ENCODE data around the gene ROBO2. TPM values are rescaled to one million over a fixed set of nuclear protein-coding genes. Genes with fewer than 3 reads are reported as not detected.

The ROBO2 gene
- total RNA-seq, 1 experiment from 2014 or later, result 4.4 TPM

DNA sequence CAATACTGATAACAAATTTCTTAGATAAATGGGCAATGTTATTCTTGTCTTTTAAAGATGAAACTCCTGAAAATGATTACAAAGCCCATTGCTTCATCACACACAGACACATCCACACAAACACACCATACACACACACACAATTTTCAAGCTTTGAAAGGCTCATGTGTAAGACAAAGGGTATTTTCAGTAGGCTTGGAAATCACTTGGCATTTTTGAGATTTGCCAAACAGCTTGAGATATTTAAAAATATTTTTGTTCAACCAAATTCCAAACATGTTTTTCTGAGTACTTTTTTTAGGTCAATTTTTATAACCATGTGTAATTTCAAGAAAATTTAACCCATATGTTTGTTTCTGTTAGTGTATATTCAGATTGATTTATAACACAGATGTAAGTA lies 283.7 kb downstream of the ROBO2 start:
- no peaks in the 10 kb centered on the region; the same call in 1 of the 2 replicates for H3K27me3 ChIP-seq (ENCODE audit: control insufficient read depth, insufficient read depth, low read length)
- no peaks in the 10 kb centered on the region for H3K36me3 ChIP-seq (replicated peaks; ENCODE audit: control insufficient read depth, insufficient read depth, low read length)
- no peak overlapping the region for H3K4me3 ChIP-seq (ENCODE audit: insufficient read depth, low read depth, low read length)
- no peak for DNase-seq

DNA sequence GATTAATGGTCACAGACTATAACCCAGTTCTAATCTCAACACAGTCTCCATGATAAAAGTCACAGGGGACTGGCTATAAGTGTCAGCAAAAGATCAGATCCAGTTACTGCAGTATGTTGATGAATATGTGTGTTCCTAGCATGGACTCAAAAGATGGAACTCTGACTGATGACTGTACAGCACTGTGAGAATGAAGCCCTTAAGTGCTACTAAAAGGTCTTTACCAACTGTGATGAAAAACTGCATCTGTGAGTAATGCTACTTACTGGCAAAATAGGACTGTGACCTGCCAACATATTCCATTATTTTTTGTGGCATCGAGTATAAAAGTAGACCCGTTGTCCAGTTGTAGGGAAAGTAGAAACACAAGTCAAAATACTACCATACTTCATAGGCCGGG lies 284.2 kb downstream of the ROBO2 start:
- no peak for DNase-seq
- no peaks in the 10 kb centered on the region for H3K36me3 ChIP-seq (replicated peaks; ENCODE audit: control insufficient read depth, insufficient read depth, low read length)
- H3K27me3 ChIP-seq (ENCODE audit: control insufficient read depth, insufficient read depth, low read length), result no peaks in the 10 kb centered on the region; the same call in 1 of the 2 replicates

DNA sequence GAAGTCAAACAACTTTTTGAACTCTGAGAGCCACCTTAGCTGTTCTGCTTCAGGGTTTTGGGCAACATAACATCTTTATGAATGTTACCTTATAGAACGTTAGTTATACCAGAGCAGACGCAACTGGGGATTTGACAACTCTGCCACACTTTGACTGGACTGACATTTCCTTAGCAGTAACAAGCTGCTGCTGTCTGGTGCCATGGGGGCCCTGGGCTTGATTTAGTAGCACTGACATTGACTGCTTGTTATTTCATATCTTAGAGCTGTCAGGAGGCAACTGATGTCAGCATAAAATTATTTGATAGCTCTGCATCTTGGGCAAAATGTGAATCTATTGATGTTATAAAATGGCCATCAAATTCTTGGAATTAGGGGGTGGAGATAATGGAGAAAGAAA lies 285.4 kb downstream of the ROBO2 start:
- no peak for DNase-seq
- H3K27me3 ChIP-seq (ENCODE audit: control insufficient read depth, insufficient read depth, low read length), result no peaks in the 10 kb centered on the region; the same call in 1 of the 2 replicates
- no peaks in the 10 kb centered on the region for H3K36me3 ChIP-seq (replicated peaks; ENCODE audit: control insufficient read depth, insufficient read depth, low read length)
- no peak overlapping the region for H3K4me3 ChIP-seq (ENCODE audit: insufficient read depth, low read depth, low read length)

More for the DNA sequence above, 284.2 kb downstream of the ROBO2 start:
- H3K4me3 ChIP-seq (ENCODE audit: insufficient read depth, low read depth, low read length), result no peak overlapping the region

DNA sequence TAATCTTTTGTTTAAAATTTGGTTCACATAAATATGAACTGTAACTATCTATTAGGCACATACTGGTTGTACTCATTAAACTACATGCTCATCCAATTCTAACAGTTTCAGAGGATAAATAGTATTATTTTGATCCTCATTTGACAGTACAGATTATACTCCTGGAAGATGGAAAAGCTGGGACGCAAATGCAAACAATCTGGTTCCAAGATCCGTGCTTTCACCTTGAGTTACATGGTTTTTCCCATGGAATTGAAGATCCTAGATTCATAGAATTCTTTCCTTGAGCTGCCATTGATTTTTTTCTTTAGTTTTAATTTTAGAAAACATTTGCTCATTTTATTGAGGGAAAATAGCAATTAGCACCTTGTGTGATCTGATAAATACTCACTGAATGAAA lies 285.8 kb downstream of the ROBO2 start:
- DNase-seq, result no peak
- Histone ChIP-seq H3K36me3 (replicated peaks; ENCODE audit: control insufficient read depth, insufficient read depth, low read length) (no peaks in the 10 kb centered on the region), H3K4me3 (ENCODE audit: insufficient read depth, low read depth, low read length) (no peak overlapping the region), H3K27me3 (ENCODE audit: control insufficient read depth, insufficient read depth, low read length) (no peaks in the 10 kb centered on the region; the same call in 1 of the 2 replicates)

DNA sequence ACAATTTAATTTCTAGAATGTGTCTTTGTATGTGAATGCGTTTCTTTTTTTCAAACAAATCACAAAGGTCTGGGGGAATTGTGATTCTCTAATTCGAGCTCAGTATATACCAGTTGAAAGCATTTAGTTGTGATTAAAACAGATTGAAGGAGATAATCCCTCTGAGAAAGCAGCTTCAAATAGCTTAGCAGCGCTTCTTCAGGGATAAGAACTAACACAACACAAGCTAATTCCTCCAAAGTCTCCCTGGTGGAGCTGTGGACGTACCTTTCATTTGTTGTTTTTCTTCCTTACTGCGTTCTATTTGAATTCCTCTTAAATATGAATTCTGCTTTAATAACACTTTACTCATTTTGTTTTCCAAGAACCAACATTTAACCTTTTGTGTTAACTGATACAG lies 286.7 kb downstream of the ROBO2 start:
- Histone ChIP-seq H3K27me3 (ENCODE audit: control insufficient read depth, insufficient read depth, low read length) (no peaks in the 10 kb centered on the region; the same call in 1 of the 2 replicates), H3K4me3 (ENCODE audit: insufficient read depth, low read depth, low read length) (no peak overlapping the region), H3K36me3 (replicated peaks; ENCODE audit: control insufficient read depth, insufficient read depth, low read length) (no peaks in the 10 kb centered on the region)
- no peak for DNase-seq

DNA sequence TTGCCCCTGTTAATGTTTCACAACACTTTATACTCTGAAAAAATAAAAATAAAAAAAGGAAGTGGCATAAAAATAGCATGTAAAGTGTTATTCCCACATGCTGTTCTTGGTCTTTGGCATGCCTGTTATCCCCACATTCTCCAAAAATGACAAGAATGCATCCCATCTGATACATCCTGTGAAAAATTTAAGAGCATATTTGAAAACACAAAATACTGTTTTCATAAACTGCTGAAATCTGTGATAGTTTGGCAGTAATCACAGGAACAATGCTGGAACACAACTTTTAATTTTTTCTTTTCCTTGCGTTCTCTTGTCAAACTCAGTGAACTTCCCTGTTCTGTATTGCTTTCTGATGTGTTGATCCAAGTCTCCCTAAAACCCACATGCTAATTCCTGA lies 288.8 kb downstream of the ROBO2 start:
- H3K27me3 ChIP-seq (ENCODE audit: control insufficient read depth, insufficient read depth, low read length), result no peaks in the 10 kb centered on the region; the same call in 1 of the 2 replicates
- H3K4me3 ChIP-seq (ENCODE audit: insufficient read depth, low read depth, low read length), result no peak overlapping the region
- DNase-seq, result no peak
- no peaks in the 10 kb centered on the region for H3K36me3 ChIP-seq (replicated peaks; ENCODE audit: control insufficient read depth, insufficient read depth, low read length)

DNA sequence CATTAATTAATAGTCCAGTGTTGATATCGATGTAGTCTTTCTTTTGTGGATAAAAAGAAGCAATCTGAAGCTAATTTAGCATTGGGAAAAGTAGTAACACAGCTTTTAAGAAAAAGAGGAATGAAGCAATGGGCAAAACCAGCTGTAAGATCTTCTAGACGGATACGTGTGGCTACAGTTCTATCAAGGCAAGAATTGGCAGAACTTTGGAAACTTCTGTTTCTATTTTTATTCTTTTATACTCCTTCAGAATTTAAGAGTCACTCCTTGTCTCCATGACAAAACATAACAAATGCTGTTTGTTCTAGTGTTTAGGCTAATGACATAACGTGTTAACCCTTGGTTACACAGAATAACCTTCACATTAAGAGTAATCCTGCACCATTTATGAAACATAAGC lies 289.2 kb downstream of the ROBO2 start:
- no peak for DNase-seq
- no peaks in the 10 kb centered on the region for H3K27me3 ChIP-seq (ENCODE audit: control insufficient read depth, insufficient read depth, low read length)
- H3K4me3 ChIP-seq (ENCODE audit: insufficient read depth, low read depth, low read length), result no peak overlapping the region
- H3K36me3 ChIP-seq (replicated peaks; ENCODE audit: control insufficient read depth, insufficient read depth, low read length), result no peaks in the 10 kb centered on the region

DNA sequence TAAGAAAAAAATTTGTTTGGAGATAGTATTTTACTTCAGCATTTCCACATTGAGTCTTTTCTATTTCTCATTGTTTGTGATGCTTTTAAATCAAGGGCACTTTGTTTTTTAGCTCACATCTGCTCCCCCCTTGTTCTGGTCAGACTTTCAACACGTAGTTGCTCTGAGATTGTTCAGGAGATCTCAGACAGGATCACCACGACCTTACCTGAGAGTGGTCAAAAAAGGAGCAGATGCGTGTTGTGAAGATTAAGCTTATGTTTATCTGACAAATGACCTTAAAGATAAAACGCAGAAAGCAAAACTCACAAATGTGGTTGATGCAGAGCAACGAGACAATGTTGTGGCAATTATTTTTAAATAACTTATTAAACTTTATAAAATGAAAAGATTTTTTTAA lies 298.3 kb downstream of the ROBO2 start:
- Histone ChIP-seq H3K4me3 (ENCODE audit: insufficient read depth, low read depth, low read length) (no peak overlapping the region), H3K27me3 (ENCODE audit: control insufficient read depth, insufficient read depth, low read length) (no peaks in the 10 kb centered on the region), H3K36me3 (replicated peaks; ENCODE audit: control insufficient read depth, insufficient read depth, low read length) (no peaks in the 10 kb centered on the region)
- no peak for DNase-seq

DNA sequence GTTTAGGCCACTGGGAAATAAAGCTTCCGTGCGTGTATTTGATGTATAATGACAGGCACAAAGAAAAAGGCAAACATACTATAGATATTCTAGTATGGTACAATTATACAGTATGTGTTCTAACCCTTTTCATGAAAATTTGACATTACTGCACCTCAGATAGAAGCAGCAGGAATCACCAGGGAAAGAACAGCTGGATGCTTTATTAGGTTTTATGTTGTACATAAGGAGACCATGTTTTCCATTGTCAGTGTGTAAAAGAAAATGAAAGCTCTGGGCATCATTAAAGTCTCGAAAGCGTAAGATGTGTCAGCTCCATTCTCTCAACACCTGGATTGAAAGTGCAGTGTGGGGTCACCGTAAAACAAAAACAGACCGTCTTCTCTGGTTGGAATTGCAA lies 302.1 kb downstream of the ROBO2 start:
- DNase-seq, result no peak
- H3K4me3 ChIP-seq (ENCODE audit: insufficient read depth, low read depth, low read length), result no peak overlapping the region
- no peaks in the 10 kb centered on the region for H3K36me3 ChIP-seq (replicated peaks; ENCODE audit: control insufficient read depth, insufficient read depth, low read length)
- H3K27me3 ChIP-seq (ENCODE audit: control insufficient read depth, insufficient read depth, low read length), result no peaks in the 10 kb centered on the region

DNA sequence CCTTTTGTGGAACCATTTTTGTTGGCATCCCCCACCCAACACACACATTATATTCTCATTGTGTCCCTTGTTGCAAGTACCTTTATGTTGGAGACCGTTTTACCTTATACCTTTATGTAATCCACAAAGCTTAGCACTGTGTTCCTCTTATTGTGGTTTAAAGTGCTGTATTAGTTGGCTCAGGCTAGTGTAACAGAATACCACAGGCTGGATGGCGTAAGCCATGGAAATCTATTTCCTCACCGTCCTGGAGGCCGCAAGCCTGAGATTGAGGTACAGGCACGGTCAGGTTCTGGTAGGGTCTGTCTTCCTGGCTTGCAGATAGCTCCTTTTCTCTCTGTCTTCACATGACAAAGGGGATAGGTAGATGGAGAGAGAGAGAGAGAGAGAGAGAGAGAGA lies 302.8 kb downstream of the ROBO2 start:
- Histone ChIP-seq H3K4me3 (ENCODE audit: insufficient read depth, low read depth, low read length) (no peak overlapping the region), H3K27me3 (ENCODE audit: control insufficient read depth, insufficient read depth, low read length) (no peaks in the 10 kb centered on the region), H3K36me3 (replicated peaks; ENCODE audit: control insufficient read depth, insufficient read depth, low read length) (no peaks in the 10 kb centered on the region)
- DNase-seq, result no peak

DNA sequence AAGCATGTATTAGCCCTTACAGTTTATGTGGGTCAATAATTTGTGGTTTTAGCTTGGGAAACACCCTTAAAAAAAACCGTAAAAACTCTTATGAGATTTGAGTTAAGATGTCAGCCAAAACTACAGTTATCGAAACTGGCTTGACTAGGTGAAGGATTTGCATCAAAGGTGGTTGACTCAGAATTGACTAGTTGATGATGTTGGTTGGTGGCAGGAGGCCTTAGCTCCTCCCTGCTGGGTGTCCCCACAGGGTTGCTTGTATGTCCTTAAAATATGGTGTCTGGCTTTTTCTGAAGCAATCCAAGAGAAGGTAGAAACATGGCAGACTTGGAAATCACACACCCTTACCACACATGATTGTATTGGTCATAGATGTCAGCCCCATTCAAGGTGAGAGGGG lies 305.1 kb downstream of the ROBO2 start:
- Histone ChIP-seq H3K36me3 (replicated peaks; ENCODE audit: control insufficient read depth, insufficient read depth, low read length) (no peaks in the 10 kb centered on the region), H3K27me3 (ENCODE audit: control insufficient read depth, insufficient read depth, low read length) (no peaks in the 10 kb centered on the region), H3K4me3 (ENCODE audit: insufficient read depth, low read depth, low read length) (no peak overlapping the region)
- no peak for DNase-seq

DNA sequence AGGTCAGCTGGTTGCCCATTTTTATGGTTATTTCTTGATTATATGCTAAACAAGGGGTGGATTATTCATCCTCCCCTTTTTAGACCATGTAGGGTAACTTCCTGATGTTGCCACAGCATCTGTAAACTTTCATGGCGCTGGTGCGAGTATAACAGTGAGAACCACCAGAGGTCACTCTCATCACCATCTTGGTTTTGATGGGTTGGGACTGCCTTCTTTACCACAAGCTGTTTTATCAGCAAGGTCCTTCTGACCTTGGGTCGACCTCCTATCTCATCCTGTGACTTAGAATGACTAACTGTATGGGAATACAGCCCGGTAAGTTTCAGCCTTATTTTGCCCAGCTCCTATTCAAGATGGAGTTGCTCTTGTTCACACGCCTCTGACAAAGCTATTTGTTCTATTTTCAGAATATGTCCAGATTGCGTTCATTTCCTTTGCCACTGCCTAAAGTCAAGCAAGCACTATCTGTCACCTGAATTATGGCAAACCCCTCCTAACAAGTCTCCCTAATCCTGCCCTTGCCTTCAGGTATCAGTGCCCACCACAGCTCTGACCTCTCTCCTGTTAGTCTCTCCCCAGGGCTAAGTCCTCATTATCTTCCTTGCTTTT lies 308.5 kb downstream of the ROBO2 start:
- no peak for DNase-seq
- no peaks in the 10 kb centered on the region for H3K27me3 ChIP-seq (ENCODE audit: control insufficient read depth, insufficient read depth, low read length)
- H3K36me3 ChIP-seq (replicated peaks; ENCODE audit: control insufficient read depth, insufficient read depth, low read length), result no peaks in the 10 kb centered on the region
- no peak overlapping the region for H3K4me3 ChIP-seq (ENCODE audit: insufficient read depth, low read depth, low read length)

DNA sequence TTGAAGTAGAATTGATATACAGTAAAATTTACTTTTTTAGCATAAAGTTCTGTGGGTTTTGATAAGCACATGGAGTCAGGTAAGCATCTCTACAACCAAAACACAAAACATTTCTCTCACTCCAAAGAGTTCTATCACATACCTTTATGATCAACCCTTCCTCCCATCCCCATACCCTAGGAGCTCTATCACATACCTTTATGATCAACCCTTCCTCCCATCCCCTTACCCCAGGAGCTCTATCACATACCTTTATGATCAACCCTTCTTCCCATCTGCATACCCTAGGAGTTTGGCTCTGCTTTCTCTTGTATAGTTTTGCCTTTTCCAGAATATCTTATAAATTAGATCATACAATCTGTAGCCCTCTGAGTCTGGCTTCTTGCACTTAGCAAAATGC lies 315.1 kb downstream of the ROBO2 start:
- Histone ChIP-seq H3K4me3 (ENCODE audit: insufficient read depth, low read depth, low read length) (no peak overlapping the region), H3K27me3 (ENCODE audit: control insufficient read depth, insufficient read depth, low read length) (no peaks in the 10 kb centered on the region), H3K36me3 (replicated peaks; ENCODE audit: control insufficient read depth, insufficient read depth, low read length) (no peaks in the 10 kb centered on the region)
- DNase-seq, result no peak

DNA sequence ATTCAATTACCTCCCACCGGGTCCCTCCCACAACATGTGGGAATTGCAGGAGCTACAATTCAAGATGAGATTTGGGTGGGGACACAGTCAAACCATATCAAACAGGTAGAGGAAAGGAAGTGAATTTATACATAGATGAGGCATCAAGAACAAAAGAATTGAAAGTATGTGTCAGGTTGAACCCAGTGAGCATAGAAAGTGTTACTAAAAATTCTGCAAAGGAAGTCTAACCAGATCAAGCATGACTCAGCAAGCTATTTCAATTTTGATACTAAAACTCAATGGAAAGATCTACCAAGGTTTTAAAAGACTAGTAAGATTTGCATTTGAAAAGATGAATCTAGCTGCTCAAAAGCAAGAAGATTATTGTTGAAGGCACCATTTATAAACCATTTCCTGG lies 323.0 kb downstream of the ROBO2 start:
- no peaks in the 10 kb centered on the region for H3K27me3 ChIP-seq (ENCODE audit: control insufficient read depth, insufficient read depth, low read length)
- DNase-seq, result no peak
- H3K4me3 ChIP-seq (ENCODE audit: insufficient read depth, low read depth, low read length), result no peak overlapping the region
- H3K36me3 ChIP-seq (replicated peaks; ENCODE audit: control insufficient read depth, insufficient read depth, low read length), result no peaks in the 10 kb centered on the region

DNA sequence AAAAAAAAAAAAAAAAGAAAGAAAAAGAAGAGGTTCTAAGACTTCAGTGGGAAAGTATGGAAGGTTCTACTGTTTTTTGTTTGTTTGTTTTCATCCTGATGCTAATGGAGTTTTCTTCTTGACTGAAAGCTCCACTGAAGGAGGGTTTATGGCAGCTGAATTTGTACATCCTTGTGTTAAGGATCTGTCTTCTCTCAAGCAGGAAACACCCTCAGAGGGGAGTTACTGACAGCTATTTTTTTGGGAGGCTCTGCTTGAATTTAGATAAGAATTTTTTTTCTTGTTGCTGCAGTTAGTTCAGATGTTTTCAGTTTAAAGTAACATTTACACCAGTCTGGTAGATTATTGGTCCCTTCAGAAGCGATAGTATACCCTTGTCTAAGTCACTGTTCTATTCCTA lies 325.3 kb downstream of the ROBO2 start:
- H3K4me3 ChIP-seq (ENCODE audit: insufficient read depth, low read depth, low read length), result no peak overlapping the region
- no peak for DNase-seq
- H3K27me3 ChIP-seq (ENCODE audit: control insufficient read depth, insufficient read depth, low read length), result no peaks in the 10 kb centered on the region
- no peaks in the 10 kb centered on the region for H3K36me3 ChIP-seq (replicated peaks; ENCODE audit: control insufficient read depth, insufficient read depth, low read length)

DNA sequence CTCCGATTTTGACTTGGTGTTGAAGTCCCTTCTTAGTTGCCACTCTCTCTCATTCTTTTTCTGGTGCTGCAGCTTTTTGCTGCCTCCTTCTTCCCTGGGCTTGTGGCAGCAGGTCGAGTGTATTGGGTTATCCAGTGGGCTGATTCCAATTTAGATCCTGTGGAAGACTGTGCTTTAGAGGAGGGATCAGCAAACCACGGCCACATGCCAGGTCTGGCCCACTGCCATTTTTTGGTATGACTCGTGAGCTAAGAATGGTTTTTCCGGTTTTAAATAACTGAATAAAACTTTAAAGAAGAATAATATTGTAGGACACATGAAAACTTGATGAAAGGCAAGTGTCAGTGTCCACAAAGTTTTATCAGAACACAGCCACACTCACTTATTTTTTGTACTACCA lies 330.5 kb downstream of the ROBO2 start:
- H3K27me3 ChIP-seq (ENCODE audit: control insufficient read depth, insufficient read depth, low read length), result no peaks in the 10 kb centered on the region
- H3K4me3 ChIP-seq (ENCODE audit: insufficient read depth, low read depth, low read length), result no peak overlapping the region
- no peaks in the 10 kb centered on the region for H3K36me3 ChIP-seq (replicated peaks; ENCODE audit: control insufficient read depth, insufficient read depth, low read length)
- DNase-seq, result no peak

Data from H7 (cell line).